Endothelial cell (in vitro differentiated cells): ENCODE data around the gene RERE. TPM values are rescaled to one million over a fixed set of nuclear protein-coding genes. Genes with fewer than 3 reads are reported as not detected.

Experiments used
- DNase-seq: peaks from one replicate; pipeline ENCODE4 v3.0.0; 2021; ENCODE audit warnings: low spot score
- H3K27ac Mint-ChIP-seq: one replicate; pipeline ENCODE4 v1.8.0; 2021; ENCODE audit warnings: mixed read lengths, inconsistent platforms; ENCODE audit not compliant: unreplicated experiment
- H3K27me3 Mint-ChIP-seq: one replicate; pipeline ENCODE4 v1.8.0; 2021; ENCODE audit warnings: mild to moderate bottlenecking, moderate library complexity, mixed read lengths, inconsistent platforms; ENCODE audit not compliant: unreplicated experiment
- H3K36me3 Mint-ChIP-seq: one replicate; pipeline ENCODE4 v1.8.0; 2021; ENCODE audit warnings: mild to moderate bottlenecking, low read depth, mixed read lengths, inconsistent platforms; ENCODE audit not compliant: unreplicated experiment
- H3K4me1 Mint-ChIP-seq: one replicate; pipeline ENCODE4 v1.8.0; 2021; ENCODE audit warnings: mild to moderate bottlenecking, mixed read lengths, inconsistent platforms; ENCODE audit not compliant: unreplicated experiment
- H3K4me3 Mint-ChIP-seq: one replicate; pipeline ENCODE4 v1.8.0; 2021; ENCODE audit warnings: mild to moderate bottlenecking, mixed read lengths, inconsistent platforms; ENCODE audit not compliant: unreplicated experiment
- H3K9me3 Mint-ChIP-seq: one replicate; pipeline ENCODE4 v1.8.0; 2021; ENCODE audit warnings: mixed read lengths, inconsistent platforms; ENCODE audit not compliant: unreplicated experiment
- total RNA-seq: library from RNA; stranded (reverse); fragmentation: NEBNext Ultra II Directional; extraction: Animal tissue kit (Norgen Biotek cat#: 25700); gene quantifications from one replicate; pipeline ENCODE4 v1.2.1, GENCODE V29; 2021; ENCODE audit not compliant: unreplicated experiment
- TF ChIP-seq, protein P1 (sequence below): fragments of 200-600 bp; sonication (generic); IDR thresholded peaks from one replicate; pipeline ENCODE4 v1.5.0; 2021; ENCODE audit warnings: antibody characterized with exemption; ENCODE audit not compliant: unreplicated experiment

The RERE gene
- total RNA-seq, 1 donor from 2014 or later, result 115 TPM

DNA sequence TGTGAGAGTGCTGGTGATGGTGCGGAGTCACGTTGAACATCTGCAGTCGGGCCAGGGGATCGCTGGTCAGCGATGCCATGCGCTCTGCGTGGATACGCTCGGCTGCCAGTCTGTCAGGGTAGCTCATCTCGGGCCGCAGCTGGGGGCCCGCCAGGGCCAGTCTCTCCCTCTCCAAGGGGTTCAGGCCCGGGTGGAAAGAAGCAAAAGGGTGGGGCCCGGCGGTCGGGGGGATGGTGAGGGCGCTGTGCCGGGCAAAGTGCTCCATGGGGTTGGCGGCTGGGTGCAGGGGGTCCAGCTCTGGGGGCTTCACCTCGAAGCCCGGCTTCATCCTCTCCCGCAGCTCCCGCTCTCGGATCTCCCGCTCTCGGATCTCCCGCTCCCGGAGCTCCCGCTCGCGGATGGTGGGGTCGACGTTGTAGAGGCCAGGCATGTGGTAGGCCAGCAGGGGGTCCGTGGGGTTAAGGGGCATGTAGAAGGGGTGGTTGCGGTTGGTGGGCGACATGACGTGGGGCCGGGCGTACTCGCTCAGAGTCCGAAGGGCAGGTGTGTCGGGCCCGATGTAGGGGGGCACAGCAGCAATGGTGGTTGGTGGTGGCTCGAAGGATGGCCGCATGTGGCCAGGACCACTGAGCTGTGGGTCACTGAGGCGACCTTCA is 459.1 kb downstream of the RERE start:
- Mint-ChIP-seq H3K4me3 (peak overlapping the region; percentile 73), H3K4me1 (peaks cover 17% of the 10 kb centered on the region), H3K36me3 (peaks cover 31% of the 10 kb centered on the region), H3K9me3 (no peaks in the 10 kb centered on the region), H3K27ac (peak overlapping the region; percentile 57), H3K27me3 (peaks cover 15% of the 10 kb centered on the region)
- no peak for DNase-seq
- TF ChIP-seq, protein P1, sequence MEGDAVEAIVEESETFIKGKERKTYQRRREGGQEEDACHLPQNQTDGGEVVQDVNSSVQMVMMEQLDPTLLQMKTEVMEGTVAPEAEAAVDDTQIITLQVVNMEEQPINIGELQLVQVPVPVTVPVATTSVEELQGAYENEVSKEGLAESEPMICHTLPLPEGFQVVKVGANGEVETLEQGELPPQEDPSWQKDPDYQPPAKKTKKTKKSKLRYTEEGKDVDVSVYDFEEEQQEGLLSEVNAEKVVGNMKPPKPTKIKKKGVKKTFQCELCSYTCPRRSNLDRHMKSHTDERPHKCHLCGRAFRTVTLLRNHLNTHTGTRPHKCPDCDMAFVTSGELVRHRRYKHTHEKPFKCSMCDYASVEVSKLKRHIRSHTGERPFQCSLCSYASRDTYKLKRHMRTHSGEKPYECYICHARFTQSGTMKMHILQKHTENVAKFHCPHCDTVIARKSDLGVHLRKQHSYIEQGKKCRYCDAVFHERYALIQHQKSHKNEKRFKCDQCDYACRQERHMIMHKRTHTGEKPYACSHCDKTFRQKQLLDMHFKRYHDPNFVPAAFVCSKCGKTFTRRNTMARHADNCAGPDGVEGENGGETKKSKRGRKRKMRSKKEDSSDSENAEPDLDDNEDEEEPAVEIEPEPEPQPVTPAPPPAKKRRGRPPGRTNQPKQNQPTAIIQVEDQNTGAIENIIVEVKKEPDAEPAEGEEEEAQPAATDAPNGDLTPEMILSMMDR, result no peak

DNA sequence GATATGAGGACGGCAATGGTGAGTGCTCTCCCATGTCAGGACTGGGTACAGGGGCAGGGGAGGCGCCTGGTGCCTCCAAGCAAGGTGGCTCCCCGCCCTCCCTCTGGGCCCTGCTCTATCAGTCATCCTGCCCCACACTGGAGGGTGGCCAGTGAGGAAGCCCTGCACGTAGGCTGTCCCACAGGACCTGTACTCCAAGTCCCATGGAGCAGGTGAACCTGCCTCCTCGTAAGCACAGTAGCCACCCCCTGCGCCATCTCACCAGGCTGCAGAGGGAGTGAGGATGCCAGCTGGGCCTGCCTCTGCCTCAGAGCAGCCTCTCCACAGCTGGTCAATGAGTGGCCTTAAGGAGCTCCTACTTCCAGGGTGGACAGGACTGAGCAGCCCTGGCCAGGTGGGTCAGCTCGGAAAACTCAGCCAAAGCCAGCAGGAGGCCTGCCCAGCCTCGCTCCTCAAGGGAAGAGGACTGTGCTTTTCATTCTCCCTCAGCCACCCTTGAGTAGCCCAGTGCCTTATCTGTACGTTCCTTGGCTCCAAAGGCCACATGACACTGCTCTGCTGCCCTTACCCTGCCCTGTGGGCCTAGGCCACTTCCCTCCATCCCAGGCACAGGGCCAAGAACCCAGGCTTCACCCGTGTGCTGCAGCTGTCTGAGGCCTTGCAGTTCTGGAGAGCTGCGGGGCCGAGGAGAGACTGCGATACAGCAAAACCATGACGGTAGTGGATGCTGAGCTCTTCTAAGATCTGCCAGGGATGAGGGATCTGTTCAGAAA is 459.9 kb downstream of the RERE start:
- H3K4me3 Mint-ChIP-seq, result peak overlapping the region; percentile 73
- H3K27me3 Mint-ChIP-seq, result peaks cover 22% of the 10 kb centered on the region
- TF ChIP-seq, protein P1, result no peak
- H3K4me1 Mint-ChIP-seq, result peaks cover 25% of the 10 kb centered on the region
- no peak for DNase-seq
- H3K36me3 Mint-ChIP-seq, result peaks cover 38% of the 10 kb centered on the region
- no peaks in the 10 kb centered on the region for H3K9me3 Mint-ChIP-seq
- peak overlapping the region; percentile 57 for H3K27ac Mint-ChIP-seq

DNA sequence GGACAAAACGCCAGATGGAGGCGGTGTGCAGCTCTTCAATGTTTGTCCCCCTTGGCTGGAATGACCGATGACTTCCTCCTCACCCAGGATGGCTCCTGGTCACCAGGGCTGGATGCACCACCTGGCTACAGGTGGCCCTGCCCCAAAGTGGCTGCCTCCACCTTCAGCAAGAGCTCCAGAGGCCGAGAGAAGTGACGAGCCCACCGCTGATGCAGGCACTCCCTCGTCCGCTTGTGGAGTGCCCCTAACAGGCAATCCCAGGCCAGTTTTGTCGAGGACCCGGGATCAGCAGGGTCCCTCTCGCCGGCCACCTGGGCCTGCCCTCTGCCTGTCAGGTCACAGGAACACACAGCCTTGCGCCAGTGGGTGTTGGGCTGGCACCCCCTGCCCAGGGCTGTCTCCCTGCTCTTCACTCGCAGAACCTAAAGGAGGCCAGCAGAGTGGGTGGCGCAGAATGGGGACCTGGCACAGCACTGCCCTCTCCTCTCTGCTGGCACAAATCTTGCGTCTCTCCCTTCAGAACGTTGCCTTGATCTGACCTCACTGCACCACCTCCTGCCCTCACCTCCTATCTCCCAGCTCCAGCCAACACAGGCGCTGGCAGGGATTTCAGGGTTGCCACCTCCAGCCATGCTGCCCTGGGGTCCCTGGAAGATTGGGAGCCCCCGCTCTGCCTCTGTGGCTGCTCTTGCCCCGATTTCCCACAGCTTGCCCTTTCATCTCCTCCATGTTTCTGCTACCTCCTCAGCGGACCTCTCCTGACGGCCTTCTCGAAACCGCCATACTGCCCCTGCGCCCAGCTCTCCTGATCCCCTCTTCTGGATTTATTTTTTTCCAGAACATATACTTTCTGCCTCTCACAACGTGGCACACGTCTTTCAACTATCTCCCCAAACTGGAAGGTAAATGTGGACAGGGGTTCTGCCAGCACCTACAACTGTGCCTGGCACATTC is 460.9 kb downstream of the RERE start:
- Mint-ChIP-seq H3K4me1 (peaks cover 30% of the 10 kb centered on the region), H3K27ac (peak overlapping the region; percentile 70), H3K4me3 (peak overlapping the region; percentile 76), H3K36me3 (peaks cover 36% of the 10 kb centered on the region), H3K27me3 (peaks cover 27% of the 10 kb centered on the region), H3K9me3 (no peaks in the 10 kb centered on the region)
- TF ChIP-seq, protein P1, result no peak
- DNase-seq, result no peak

DNA sequence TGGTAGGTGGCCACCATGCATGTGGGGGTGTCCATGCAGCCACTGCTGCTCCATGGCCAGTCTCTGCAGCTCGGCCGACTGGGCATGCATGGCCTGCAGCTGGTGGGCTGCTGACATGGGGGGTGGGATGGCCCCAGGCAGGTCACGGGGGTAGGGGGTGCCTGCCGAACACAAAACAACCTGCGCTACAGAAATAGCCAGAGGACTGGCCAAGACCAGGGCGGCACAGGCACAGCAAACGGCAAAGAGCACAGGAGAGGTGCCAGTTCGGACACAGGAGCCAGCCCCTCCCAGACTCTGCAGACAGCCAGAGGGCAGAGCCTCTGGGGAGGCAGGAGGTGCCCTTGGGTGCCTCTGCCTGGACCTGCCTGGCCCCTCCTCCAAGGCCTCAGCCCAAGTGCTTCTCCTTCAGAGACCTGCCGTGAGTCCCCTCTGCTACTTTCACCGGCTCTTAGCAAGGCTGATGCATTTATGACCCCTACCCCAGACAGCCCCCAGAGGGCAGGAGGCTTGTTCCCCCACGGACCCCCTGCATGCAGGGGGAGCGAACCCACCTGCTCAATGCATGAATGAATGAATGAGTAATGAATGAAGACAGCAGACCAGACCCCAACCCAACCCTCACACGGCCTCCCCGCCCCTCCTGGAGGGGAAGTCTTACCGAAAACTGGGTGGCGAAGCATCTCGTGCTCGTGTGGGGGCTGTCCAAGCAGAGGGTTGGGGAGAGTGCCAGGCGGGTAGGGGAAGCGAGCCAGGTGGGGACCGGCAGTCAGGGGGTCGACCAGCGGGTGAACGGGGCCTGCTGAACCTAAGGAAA is 461.8 kb downstream of the RERE start:
- peak overlapping the region; percentile 64 for H3K27ac Mint-ChIP-seq
- peaks cover 36% of the 10 kb centered on the region for H3K36me3 Mint-ChIP-seq
- DNase-seq, result no peak
- H3K4me1 Mint-ChIP-seq, result peaks cover 30% of the 10 kb centered on the region
- TF ChIP-seq, protein P1, result no peak
- peaks cover 29% of the 10 kb centered on the region for H3K27me3 Mint-ChIP-seq
- H3K9me3 Mint-ChIP-seq, result no peaks in the 10 kb centered on the region
- peak overlapping the region; percentile 71 for H3K4me3 Mint-ChIP-seq
